B cell (primary cell): ENCODE data around the gene KCTD12.

Source experiments
- EZH2 ChIP-seq: IDR thresholded peaks from 2 replicates; pipeline ENCODE4 v1.6.1; 2012; ENCODE audit warnings: borderline replicate concordance, low read depth, mild to moderate bottlenecking, moderate library complexity, low read length; ENCODE audit not compliant: insufficient read depth, poor library complexity, severe bottlenecking
- TF ChIP-seq, protein P1 (sequence below): fragments of 200-600 bp; IDR thresholded peaks from one replicate; pipeline ENCODE4 v1.8.0; 2022; ENCODE audit warnings: antibody characterized with exemption, mild to moderate bottlenecking

DNA sequence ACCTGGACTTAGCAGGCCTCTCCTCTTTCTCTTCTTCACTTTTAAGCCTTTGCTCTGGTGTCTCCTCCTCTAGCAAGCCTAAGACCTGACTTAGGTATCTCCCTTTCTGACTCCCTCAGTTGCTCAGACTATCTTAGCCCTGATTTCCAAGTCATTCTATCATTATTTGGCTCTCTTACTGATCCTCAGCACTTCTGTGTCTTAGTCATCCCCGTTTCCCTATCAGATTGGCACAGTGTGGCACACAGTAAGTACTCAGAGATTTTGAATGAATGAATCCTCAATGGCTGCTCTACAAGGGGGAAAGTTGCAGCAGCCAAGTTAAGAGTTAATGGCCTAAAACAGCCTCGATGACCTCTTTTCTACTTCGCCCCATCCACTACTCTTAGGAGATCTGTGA lies 8.2 kb downstream of the KCTD12 start:
- TF ChIP-seq, protein P1, sequence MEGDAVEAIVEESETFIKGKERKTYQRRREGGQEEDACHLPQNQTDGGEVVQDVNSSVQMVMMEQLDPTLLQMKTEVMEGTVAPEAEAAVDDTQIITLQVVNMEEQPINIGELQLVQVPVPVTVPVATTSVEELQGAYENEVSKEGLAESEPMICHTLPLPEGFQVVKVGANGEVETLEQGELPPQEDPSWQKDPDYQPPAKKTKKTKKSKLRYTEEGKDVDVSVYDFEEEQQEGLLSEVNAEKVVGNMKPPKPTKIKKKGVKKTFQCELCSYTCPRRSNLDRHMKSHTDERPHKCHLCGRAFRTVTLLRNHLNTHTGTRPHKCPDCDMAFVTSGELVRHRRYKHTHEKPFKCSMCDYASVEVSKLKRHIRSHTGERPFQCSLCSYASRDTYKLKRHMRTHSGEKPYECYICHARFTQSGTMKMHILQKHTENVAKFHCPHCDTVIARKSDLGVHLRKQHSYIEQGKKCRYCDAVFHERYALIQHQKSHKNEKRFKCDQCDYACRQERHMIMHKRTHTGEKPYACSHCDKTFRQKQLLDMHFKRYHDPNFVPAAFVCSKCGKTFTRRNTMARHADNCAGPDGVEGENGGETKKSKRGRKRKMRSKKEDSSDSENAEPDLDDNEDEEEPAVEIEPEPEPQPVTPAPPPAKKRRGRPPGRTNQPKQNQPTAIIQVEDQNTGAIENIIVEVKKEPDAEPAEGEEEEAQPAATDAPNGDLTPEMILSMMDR, result no peak
- no peak for TF ChIP-seq EZH2
